Suppressor macrophage treated with lipopolysaccharide for 1 hour (primary cell): ENCODE results near the gene GABRD.

Source experiments
- DNase-seq, 3 donors: peaks; one replicate each; pipeline ENCODE4 v3.0.0-alpha.2; 2020 to 2022

Gene GABRD

GRCh38 chr1:1986451-1987141 lies 32.5 kb upstream of the GABRD start:
- no peak for DNase-seq

DNA sequence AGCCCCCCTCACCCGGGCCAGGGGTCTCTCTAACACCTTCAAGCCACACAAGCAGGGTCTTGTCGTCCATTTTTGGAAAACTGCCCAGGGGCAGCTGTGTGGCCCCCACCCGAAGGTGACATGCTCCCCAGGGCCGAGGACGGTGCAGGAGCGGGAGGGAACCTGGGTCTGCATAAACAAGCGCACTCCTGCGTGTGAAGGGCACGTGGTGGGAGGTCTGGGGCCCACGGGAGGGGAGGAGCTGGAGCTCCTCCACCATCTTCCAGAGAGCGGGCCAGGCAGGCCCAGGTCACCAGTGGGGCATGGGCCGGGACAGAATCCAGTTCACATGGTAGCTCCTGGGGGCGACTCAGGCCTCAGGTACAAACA lies 32.0 kb upstream of the GABRD start:
- no peak for DNase-seq

- no peak for DNase-seq
Observed at GRCh38 chr1:1988061-1988945, 30.8 kb upstream of the GABRD start.

GRCh38 chr1:1989102-1989542 lies 30.0 kb upstream of the GABRD start:
- DNase-seq = no peak

- DNase-seq = no peak
Observed at GRCh38 chr1:1989789-1990188, 29.4 kb upstream of the GABRD start.

DNA sequence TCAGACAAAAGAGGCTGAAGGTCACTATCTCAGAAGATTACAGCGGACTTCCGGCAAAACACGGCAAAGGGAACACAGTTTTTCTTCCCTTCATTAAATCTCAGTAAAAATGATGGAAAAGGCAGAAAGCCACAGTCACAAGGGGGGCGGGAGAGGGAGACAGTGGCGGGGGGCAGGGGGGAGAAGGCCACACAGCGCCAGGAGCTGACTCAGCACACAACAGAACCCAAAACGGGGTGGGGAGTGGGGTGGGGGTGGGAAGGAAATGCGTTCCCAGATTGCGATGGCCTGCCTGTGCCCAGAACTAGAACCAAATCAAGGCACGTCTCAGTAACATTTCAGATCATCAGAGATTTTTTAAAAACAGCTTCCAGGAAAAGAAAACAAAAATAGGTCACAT lies 28.9 kb upstream of the GABRD start:
- no peak for DNase-seq

DNA sequence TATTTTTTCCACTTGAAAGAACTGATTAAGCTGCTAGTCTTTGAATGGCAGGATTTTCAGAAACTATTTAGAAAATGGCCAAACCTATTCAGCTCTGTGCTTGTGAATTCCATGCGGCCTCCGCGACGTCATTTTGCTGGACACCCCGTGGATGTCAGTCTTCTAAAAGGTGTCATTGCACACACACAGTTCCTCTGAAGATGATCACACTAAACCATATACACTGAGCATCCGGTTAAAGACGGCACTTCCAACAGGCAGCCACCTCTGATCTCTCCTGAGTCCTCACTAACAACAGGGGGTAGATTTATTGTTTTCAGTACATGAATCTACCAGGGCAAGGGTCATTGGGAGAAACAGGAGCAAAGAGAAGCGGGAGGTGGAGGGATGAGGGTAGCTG lies 24.6 kb upstream of the GABRD start:
- no peak for DNase-seq

DNA sequence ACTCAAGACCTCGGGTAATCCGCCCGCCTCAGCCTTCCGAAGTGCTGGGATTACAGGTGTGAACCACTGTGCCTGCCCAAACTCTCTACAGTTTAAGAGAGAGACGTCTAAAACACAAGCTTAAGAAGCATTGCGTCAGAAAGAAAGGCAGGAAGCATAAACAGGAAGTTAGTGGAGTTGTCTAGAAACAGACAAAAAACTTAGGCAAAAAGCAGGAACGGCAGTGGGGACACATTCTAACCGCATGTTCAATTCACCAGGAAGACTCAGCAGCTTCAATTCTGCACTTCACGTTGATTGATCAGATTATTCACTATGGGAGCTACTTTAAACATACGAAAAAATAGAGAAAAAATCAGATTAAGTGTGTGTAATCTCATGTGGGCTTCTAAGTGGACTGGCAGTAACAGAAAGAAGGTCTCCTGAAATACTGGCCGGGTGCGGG lies 22.9 kb upstream of the GABRD start:
- DNase-seq = peak; percentile 73 to 81 (median 79)

DNA sequence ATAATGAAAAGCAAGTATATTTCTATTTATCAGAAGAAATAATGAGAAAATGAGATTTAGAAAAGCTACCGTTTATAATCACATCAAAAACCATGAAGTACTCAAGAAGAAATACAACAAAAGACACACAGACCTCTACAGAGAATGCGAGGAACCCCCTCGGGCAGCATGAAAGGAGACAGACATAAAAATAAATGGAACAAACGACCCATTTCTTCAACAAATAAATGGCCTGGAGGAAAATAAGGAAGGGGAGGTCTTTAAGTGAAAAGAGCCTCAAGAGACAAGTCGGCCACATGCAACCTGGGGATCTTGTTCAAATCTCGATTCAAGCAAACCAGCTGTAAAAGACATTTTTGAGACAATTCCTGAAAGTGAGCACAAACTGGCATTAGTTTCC lies 21.6 kb upstream of the GABRD start:
- no peak for DNase-seq

DNA sequence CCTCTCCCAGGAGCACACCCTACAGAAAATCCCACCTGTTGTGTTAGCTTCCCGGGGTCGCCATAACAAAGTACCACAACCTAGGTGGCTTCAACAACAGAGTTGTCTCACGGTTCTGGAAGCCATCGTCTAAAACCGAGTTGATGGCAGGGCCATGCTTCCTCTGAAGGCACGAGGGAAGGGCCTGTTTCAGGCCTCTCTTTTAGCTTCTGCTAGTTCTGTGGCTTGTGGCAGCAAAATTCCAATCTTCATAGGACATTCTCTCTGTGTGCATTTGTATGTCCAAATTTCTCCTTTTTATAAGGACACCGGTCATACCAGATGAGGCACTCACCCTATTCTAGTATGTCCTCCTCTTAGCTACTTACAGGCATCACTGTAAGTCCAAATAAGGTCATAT lies 18.7 kb upstream of the GABRD start:
- DNase-seq = no peak

DNA sequence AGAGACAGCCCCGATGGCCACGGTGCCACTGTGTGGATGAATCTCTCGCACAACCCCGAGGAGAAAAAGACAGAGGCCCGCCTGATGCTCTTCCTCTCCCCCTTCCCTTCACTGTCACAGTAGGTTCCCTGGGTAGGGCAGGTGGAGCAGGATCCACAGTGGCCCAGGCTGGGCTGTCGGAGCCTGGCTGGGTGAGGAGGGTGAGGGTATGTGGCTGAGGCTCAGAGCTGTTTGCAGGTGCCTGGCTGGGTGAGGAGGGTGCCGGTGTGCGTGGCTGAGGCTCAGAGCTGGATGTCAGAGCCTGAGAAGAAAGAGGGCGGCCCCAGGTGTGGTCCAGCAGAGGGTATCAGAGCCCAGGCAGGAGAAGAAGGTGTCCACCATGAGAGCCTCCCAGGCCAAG lies 18.3 kb upstream of the GABRD start:
- DNase-seq = no peak

DNA sequence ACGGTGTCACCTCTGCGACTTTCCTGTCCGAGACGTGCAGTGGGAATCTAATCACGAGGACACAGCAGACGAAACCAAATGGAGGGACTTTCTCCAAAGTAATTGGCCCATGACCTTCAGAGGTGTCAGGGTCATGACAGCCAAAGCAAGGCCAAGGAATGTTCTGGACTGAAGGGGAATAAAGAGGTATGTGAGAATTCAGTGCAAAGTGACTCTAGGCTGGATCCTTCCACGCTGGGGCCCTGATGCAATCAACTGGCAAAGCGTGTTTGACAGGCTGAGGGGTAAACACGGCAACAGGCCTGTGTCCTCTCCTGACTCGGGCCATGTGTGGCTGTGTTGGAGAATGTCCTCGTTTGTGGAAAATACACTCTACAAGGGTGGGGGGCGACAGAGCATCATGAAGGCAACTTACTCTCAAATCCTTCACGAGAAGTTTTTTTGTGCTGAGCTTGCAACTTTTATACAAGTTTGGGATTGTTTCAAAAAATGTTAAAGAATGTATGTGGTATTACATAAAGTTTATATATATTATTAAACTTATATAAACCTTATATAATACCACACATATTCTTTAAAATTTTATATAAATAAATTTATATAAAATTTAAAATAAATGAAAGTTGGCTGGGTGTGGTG lies 17.3 kb upstream of the GABRD start:
- DNase-seq = no peak

DNA sequence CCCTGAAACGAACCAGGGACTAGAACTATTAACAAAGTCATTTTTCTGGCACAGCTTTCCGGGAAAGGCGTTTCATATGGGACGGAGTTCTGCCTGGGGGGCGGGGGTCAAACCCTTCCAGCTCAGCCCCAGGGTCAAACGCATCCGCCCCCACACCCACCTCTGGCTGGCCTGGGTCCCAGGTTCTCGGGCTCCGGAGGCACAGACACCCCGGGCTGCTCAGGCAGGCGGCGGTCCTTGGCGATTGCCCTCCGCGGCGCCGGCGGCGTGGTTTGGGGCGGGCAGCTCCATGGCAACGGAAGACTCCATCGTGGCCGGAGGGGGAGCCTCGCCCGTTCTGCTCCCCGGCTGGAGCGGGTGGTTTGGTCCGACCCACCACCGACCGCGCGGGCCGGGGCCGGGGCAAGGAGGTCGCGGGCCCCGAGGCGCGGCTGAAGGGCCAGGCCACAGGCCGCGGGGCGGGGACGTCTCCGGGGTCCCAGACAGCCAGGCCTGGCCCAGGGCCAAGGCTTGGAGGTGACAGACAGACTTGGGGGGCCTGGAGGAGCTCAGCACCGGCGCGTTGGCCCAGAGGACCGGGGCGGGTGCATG lies 15.5 kb upstream of the GABRD start, which contains the start of gene CFAP74:
CFAP74 (minus strand) TSS at position 246 of the 591 bp plus-strand sequence. CDS start 12,830 bp downstream, outside the sequence.
- DNase-seq = peak in 2 of 3 donors; percentile 24 to 39

GRCh38 chr1:2004856-2005255 lies 14.3 kb upstream of the GABRD start:
- no peak for DNase-seq

DNA sequence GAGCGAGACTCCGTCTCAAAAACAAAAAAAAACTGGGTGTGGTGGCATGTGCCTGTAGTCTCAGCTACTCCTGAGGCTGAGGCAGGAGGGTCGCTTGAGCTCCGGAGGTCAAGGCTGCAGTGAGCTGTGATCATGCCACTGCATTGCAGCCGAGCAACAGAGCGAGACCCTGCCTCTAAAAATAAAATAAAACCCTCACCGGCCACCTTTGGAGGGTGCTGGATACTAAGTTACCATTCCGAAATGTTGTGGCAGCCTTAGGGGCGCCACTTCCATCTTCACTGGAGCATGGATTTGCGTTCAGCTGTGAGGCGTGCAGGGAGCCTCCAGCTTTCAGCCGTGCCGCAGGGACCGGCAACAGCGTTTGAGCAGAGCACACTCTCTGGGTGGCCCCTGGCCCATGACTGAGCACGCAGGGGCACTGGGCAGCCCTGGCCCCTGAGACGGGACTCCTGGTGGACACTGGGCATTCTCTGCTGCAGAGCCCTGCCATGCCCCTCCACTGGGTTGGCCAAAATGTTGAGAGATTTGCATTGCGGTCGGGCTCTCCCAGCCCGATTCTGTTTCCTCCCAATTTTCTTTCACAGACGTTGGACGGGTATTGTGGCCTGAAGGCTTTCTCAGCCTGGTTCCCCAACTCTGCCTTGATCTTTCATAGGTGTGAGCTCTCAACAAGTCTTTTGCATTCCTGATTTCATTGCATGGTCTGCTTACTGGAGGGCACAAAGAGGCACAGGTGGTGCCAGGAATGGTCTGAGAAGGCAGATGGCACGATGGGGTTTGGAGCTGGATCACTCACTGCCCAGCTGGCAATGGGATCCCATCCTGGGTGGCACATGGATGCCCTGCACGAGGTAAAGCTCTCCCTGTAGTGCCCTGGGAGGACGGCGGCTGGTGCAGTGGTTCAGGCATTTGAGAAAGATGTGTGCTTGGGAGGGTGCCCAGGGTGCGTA lies 9.8 kb upstream of the GABRD start:
- DNase-seq = no peak

DNA sequence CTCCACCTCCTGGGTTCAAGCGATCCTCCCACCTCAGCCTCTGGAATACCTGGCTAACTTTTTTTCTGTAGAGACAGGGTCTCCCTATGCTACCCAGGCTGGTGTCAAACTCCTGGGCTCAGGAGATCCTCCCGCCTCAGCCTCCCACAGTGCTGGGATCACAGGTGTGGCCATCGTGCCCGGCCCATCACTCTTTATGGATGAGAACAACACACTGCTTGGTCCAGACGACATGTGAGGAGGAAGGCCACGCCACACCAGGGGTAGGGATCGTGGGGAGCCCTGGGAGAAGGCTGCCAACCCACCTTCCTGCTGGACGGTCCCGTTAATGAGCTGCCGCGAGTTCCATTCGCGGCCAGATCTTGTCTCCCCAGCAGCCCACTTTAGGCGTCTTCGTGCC lies 5.0 kb upstream of the GABRD start:
- no peak for DNase-seq

DNA sequence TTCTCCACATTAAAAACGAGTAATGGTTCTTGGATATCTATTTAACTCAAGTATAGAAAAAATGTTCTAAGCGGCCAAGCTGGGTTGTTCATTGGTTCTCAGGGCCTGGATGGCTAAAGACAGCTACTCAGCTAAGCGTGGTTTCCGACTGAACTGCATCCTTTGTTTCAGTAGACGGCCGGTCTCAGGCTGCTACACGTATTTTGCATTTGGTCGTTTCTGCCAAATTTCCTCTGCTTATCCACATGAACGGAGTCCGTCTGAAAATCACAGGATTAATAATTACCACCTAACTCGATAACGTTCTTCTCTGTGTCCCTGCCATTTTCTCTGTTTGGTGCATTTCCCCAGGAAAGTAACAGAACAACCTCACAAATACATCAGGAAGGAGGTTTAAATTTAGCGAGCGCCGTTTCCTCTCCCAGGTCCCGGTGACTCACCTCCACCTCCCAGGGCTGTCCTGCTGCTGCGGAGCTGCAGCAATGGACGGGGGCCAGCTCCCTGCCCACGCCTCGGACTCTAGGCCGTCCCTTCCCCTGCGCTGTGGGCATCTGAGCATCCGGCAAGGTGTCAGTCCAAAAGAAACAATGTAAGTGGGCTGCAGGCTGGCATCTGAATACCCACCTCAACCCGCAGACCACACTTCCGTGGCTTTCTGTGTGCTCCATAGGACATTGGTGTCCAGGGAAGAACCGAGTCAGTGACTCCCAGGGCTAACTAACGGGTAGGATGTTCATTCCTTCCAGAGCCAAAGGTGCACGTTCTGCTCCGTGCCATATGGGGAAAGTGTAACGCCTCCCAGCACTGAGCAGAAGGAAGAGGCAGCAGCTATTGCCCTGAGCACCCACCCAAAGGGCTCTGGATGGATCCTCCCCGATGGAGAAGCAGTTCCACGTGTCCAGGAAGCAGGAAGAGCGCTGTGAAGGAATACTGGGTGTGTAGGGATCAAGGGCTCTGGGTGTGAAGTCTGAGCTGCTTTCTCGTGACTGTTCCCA lies 4.1 kb upstream of the GABRD start:
- DNase-seq = no peak

- DNase-seq = no peak
Observed at GRCh38 chr1:2016123-2016522, 3.0 kb upstream of the GABRD start.

DNA sequence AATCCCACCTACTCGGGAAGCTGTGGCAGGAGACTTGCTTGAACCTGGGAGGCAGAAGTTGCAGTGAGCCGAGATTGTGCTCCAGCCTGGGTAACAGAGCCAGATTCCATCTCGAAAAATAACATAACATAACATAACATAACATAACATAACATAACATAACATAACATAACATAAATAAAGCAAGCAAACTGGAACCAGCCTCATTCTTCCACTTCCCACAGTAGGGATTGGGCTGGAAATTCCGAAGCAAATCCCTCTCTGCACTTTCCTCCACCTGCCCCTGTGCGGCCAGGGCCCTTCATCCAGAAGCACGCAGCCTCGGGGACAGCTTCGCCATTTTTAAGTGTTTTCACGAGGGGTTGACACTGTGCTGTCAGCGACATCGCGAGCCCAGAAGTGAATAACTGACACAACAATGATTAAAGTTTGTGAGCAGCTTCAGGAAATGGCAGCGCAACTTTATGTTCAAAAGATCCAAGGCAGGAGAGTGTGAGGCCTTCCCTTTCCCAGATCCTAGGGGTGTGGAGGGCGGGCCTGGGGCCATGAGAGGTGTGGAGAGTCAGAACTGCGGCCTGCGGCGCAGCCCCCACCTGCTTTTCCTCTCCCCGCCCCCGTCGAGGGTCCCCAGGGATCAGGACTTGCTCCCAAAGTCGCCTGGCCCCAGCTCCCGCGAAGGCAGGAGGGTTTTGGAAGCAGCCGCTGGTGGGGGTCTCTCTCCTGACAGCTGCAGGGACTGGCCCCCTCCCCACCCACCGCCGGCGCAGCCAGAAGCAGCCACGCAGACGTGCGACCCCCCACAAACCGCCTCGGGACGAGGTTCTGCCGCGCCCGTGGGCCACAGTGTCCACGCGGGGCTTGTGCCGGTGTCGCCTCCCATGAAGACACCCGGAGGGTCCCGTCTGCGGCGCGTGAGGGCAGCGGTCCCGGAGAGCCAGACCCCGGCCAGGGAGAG lies 651 bp upstream of the GABRD start:
- no peak for DNase-seq
